Hypothalamus (tissue), 51 donors: ENCODE measurements around the gene CYP2B6.
"Not testable (repeated sequence)": the region's sequence is repeated elsewhere in the genome, so short reads cannot be mapped to it uniquely, and the experiment has no call there.

Source experiments
- DNase-seq, 51 donors: peaks; one replicate each; lab custom pipeline; 2025; lab: John Stamatoyannopoulos, UW

Gene CYP2B6

DNA sequence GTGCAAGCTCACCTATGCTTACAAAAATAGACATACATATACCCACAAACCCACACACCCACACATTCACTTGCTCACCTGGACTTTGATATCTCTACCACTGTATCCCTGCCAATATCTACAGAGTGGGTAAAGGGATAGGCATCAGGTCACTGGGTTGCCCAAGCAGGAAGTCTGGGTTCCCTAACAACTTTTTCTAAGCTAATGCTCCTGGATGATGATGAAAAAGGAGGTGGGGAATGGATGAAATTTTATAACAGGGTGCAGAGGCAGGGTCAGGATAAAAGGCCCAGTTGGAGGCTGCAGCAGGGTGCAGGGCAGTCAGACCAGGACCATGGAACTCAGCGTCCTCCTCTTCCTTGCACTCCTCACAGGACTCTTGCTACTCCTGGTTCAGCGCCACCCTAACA is at the start of gene CYP2B6:
Gene CYP2B6, plus strand, starts transcription at position 311 of the 410 bp plus-strand sequence. Its CDS starts 24 bp downstream, at position 335.
- DNase-seq: no peak

DNA sequence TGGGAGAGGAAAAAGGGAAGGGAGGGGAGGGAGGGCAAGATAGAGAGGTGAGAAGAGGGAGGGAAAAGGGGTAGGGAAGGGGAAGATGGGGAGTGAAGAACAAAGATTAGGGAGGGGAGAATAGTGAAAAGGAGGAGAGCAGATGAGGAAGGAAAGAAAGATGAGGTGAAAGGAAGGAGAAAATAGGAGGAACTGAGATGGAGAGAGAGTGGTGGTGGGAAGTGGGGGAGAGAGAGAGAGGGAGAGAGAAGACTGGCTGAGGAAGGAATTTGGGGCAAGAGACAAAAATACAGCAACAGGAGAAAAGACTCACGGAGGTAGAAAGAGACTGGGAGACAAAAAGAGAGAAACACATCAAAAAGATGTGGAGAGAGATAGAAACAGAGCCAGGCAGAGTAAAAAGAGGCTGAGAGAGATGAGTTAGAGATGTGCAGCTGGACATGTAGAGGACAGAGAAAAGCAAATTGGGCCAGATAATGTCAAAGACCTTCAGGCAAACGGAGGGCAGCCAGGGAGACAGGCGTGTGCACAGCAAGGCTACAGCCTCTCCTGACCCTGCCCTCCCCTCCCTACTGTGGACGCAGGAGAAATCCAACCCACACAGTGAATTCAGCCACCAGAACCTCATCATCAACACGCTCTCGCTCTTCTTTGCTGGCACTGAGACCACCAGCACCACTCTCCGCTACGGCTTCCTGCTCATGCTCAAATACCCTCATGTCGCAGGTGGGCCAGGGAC is 49.4 kb upstream of the CYP2B6 start:
- DNase-seq: no peak

DNA sequence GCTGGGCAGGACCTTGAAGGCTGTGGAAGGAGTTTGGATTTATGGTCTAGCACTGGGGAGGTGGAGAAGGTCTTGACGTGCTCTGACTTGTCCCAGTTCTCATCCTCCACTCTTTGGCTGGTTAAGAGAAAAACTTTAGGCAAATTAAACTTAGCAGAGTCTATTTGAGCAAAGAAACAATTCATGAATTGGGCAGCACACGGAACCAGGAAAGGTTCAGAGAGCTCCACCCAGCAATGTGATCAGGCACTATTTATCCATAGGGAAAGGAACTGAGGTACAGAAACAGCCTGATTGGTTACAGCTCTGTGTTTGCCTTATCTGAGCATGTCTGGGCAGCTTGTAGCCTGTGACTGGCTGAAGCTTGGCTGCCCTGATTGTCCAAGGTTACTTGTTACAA is 45.4 kb upstream of the CYP2B6 start:
- no peak for DNase-seq

DNA sequence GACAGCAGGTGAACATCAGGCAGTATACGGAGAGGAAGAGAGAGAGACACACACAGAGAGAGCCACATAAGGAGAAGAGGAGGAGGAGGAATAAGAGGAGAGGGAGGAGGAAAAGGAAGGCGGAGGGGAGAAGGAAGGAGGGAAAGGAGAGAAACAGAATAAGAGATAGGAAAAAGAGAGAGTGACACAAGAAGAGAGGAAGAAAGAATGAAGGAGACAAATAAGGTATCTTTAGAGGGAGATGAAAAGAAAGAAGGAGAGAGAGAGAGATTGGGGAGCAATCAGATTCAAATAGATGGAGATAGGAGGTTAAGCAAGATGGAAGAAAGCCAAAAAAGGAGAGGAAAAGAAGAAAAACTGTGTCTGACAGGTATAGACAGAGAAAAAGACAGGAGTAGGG is 44.0 kb upstream of the CYP2B6 start:
- no peak for DNase-seq

DNA sequence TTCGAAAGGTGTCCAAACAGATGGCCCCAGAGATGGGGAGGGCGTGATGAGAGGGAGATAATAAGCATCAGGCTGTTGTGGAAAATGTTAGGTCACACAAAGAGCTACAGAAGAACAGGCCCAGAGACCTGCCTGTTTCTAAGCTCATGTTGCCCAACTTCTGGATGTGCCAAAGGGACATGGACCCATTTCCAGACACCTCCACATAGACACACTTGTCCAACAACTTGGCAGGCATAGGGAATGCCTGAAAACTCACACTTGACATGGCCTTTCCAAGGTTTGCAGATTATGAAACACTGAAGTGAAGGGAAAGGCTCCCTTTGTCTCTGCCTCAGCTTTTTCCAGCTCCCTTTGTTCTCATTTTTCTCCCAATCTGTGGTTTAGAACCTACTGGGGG is 43.5 kb upstream of the CYP2B6 start:
- DNase-seq: no peak

DNA sequence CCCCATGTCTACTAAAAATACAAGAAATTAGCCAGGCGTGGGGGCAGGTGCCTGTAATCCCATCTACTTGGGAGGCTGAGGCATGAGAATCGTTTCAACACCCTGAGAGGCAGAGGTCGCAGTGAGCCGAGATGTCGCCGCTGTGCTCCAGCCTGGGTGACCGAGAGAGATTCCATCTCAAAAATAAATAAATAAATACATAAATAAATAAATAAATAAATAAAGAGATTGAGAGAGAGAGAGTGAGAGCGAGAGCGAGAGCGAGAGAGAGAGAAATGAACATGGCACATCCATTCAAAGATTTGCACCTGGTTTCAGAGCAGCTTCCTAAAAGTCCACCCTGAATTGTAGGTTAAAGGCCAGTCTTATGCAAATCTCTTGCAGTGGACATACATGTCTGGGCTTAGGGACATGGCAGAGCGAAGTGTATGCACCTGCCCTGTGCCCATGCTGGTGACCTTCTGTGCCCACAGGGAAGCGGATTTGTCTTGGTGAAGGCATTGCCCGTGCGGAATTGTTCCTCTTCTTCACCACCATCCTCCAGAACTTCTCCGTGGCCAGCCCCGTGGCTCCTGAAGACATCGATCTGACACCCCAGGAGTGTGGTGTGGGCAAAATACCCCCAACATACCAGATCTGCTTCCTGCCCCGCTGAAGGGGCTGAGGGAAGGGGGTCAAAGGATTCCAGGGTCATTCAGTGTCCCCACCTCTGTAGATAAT is 42.3 kb upstream of the CYP2B6 start:
- no peak for DNase-seq

DNA sequence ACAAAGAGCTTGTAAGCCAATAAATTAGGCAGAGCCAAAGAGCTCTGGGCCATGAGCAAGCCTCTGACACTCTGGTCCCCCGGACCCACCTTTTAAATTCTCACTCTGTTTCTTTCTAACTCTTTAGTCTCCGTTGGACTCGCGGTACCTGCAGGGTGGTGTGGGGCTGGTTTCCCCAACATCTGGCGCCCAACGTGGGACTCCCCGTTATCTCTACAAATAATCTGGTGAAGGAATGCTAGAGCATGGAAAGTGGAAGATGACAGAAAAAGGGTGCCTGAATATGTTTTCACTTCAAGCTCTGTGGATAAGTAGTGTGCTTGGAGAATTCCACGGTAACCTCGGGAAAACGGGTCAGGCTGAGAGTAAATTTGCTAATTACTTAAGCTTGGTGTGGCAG is 36.5 kb upstream of the CYP2B6 start:
- DNase-seq: no peak

DNA sequence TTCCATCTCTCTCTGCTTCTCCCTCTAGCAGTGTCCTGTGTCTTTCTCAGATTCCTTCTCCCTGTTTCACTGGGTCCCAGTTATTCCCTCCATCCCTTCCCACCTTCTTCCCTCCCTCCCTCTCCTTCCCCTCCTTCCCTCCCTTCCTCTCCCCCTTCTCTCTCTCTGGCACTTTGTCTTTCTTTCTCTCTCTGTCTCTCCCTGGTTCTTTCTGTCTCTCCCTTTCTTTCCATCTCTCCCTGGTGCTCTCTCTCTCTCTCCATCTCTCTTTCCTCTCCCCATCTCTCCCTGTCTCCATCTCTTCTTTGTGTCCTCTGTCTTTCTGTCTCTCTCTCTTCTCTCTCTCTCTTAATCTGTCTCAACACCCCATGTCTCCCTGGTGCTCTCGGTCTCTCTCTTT is 31.7 kb upstream of the CYP2B6 start:
- DNase-seq: no peak

DNA sequence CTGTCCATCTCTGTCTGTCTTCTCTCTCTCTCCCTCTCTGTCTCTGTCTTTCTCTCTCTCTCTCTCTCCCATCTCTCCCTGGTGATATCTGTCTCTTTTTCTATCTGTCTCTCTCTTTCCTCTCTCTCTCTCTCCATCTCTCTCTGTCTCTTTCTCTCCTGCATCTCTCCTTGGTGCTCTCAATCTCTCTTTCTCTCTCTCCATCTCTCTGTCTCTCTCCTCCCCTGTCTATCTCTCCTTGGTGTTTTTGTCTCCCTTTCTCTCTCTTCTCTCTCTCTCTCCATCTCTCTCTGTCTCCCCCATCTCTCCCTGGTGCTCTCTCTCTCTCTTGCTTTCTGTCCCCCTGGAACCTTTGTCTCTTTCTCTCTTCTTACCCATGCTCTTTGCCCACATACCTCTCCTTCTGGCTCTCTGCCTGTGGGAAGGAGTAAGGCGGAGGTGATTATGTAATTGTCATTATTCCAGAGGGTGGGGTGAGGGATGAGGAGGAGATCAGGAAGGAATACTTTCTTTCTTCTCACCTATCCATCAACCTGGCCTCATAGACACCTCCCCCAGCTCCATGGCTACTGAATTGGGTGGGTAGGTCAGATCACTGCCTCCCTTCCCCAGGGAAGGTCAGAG is 30.9 kb upstream of the CYP2B6 start:
- DNase-seq: no peak

DNA sequence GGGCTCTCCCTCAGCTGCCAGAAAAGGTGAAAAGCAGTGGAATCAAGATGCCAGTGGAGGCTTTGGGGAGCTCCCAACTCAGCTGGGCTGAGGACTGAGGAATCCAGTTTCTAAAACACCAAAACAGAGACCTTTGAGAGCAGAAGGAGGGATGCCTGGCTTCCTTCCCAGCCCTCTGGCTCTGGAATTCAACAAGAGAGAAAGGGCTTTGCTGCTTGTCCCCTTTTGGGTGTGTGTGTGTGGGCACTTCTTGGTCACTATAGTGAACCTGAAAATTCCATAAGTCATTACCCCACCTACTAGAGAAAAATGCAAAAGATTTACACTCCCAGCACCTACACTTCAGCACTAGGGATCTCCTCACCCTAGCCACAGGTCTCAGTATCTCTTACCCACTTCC is 30.3 kb upstream of the CYP2B6 start:
- no peak for DNase-seq

DNA sequence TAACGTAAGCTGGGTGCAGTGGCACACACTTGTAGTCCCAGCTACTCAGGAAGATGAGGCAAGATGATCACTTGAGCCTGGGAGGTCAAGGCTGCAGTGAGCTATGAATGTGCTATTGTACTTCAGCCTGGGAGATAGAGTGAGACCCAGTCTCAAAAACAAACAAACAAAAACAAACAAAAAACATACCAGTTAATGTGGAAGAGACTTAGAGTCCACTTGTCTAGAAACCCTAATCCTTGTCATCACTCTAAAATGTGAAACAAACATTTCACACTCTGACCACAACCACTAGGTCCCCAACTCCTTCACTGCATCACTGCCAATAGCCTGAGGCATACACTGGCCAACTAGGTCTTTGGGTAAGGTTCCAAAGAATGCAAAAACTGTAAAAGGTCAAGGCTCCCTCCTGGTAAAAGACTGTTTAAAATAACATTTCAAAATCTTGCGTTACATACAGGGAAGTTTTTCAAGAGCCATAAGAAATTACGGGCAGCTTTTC is 28.6 kb upstream of the CYP2B6 start:
- no peak for DNase-seq

DNA sequence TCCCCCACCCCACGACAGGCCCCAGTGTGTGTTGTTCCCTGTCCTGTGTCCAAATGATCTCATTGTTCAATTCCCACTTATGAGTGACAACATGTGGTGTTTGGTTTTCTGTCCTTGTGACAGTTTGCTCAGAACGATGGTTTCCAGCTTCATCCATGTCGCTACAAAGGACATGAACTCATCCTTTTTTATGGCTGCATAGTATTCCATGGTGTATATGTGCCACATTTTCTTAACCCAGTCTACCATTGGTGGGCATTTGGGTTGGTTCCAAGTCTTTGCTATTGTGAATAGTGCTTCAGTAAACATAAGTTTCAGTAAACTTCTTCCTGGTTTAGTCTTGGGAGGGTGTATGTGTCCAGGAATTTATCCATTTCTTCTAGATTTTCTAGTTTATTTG is 26.7 kb upstream of the CYP2B6 start:
- not testable (repeated sequence) for DNase-seq

DNA sequence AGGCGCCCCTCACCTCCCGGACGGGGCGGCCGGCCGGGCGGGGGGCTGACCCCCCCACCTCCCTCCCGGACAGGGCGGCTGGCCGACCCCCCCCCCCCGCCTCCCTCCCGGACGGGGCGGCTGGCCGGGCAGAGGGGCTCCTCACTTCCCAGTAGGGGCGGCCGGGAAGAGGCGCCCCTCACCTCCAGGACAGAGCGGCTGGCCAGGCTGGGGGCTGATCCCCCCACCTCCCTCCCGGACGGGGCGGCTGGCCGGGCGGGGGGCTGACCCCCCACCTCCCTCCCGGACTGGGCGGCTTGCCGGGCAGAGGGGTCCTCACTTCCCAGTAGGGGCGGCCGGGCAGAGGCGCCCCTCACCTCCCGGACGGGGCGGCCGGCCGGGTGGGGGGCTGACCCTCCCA is 25.7 kb upstream of the CYP2B6 start:
- DNase-seq: not testable (repeated sequence)

DNA sequence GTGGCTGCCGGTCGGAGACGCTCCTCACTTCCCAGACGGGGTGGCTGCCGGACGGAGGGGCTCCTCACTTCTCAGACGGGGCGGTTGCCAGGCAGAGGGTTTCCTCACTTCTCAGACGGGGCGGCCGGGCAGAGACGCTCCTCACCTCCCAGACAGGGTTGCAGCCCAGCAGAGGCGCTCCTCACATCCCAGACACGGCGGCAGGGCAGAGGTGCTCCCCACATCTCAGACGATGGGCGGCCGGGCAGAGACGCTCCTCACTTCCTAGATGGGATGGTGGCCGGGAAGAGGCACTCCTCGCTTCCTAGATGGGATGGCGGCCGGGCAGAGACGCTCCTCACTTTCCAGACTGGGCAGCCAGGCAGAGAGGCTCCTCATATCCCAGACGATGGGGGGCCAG is 24.5 kb upstream of the CYP2B6 start:
- not testable (repeated sequence) for DNase-seq

DNA sequence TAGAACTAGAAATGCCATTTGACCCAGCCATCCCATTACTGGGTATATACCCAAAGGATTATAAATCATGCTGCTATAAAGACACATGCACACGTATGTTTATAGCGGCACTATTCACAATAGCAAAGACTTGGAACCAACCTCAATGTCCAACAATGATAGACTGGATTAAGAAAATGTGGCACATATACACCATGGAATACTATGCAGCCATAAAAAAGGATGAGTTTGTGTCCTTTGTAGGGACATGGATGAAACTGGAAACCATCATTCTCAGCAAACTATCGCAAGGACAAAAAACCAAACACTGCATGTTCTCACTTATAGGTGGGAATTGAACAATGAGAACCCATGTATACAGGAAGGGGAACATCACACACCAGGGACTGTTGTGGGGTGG is 23.0 kb upstream of the CYP2B6 start:
- DNase-seq: not testable (repeated sequence)

DNA sequence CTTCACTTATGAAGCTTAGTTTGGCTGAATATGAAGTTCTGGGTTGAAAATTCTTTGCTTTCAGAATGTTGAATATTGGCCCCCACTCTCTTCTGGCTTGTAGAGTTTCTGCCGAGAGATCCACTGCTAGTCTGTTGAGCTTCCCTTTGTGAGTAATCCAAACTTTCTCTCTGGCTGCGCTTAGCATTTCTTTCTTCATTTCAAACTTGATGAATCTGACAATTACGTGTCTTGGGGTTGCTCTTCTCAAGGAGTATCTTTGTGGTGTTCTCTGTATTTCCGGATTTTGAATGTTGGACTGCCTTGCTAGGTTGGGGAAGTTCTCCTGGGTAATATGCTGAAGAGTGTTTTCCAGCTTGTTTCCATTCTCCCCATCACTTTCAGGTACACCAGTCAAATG is 21.4 kb upstream of the CYP2B6 start:
- DNase-seq: not testable (repeated sequence)

DNA sequence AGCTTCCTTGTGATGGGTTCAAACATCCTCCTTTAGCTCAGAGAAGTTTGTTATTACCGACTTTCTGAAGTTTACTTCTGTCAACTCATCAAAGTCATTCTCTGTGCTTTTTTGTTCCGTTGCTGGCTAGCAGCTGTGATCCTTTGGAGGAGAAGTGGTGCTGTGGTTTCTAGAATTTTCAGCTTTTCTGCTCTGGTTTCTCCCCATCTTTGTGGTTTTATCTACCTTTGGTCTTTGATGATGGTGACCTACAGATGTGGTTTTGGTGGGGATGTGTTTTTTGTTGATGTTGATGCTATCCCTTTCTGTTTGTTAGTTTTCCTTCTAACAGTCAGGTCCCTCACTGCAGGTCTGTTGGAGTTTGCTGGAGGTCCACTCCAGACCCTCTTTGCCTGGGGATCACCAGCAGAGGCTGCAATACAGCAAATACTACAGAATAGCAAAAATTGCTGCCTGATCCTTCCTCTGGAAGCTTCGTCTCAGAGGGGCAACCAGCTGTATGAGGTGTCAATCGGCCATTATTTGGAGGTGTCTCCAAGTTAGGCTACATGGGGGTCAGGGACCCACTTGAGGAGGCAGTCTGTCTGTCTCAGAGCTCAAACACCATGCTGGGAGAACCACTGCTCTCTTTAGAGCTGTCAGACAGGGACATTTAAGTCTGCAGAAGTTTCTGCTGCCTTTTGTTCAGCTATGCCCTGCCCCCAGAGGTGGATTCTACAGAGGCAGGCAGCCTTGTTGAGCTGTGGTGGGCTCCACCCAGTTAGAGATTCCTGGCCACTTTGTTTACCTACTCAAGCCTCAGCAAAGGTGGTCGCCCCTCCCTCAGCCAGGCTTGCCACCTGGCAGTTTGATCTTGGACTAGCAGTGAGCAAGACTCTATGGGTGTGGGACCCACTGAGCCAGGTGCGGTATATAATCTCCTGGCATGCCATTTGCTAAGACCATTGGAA is 20.4 kb upstream of the CYP2B6 start:
- DNase-seq: not testable (repeated sequence)

DNA sequence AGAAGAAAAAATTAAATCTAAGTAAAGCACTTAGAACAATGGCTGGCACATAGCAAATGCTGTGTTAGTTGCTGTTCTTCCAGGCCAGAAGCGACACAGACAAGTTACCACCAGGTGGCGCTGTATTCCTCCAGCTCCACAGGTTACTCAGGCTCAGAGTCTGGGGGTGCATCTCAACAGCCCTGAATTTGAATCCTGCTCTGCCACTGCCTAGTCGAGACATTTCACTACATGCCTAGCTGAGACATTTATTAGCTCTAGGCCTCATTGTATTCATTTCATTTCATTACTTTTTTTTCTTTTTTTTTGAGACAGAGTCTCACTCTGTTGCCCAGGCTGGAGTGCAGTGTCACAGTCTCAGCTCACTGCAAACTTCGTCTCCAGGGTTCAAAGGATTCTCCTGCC is 16.4 kb upstream of the CYP2B6 start:
- peak in 39 of 51 donors; percentile 0 to 68 (median 22) for DNase-seq

DNA sequence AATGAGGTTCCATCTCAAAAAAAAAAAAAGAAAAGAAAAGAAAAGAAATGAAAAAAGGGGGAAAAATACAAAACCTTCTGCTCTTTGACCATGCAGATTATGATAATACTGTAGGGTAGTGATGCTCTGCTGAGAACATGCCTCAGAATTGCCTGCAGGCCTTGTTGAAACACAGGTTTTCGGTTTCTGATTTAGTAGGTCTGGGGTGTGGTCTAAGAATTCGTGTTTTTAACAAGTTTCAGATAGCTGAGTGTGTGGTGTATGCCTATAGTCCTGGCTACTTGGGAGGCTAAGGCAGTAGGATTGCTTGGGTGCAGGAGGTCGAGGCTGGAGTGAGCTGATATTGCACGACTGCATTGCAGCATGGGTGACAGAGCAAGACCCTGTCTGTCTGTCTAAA is 14.9 kb upstream of the CYP2B6 start:
- DNase-seq: no peak

DNA sequence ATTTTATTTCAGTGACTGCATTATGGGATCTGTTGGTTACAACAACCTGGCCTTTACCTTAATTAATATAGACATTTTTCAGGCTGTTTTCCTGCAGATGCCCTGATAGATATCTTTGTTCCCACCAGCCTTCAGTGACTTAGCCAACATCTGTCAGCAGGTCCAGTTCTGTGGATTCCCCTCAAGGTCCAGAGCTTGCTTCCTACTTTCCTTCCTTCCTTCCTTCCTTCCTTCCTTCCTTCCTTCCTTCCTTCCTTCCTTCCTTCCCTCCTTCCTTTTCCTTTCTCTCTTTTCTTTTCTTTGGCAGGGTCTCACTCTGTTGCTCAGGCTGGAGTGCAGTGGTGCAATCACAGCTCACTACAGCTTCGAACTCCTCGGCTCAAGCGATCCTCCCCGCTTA is 14.4 kb upstream of the CYP2B6 start:
- no peak for DNase-seq
